Mesothelial cell of epicardium (in vitro differentiated cells): ENCODE measurements around the gene GRM8. TPM values are rescaled to one million over a fixed set of nuclear protein-coding genes. Genes with fewer than 3 reads are reported as not detected.
A peak's percentile ranks its signal among the peaks of the same experiment; 100 is the strongest.

Experiments used
- DNase-seq, 2 experiments: peaks; one replicate each; pipeline ENCODE4 v3.0.0; 2021; ENCODE audit warnings: low spot score in 2 of 2; ENCODE audit not compliant: unreplicated experiment in 2 of 2
- H3K27ac Mint-ChIP-seq: 2 replicates; pipeline ENCODE4 v1.8.0; 2021; ENCODE audit warnings: mixed read lengths
- H3K27me3 Mint-ChIP-seq: 2 replicates; pipeline ENCODE4 v1.8.0; 2021; ENCODE audit warnings: low read depth, mixed read lengths
- H3K36me3 Mint-ChIP-seq: 2 replicates; pipeline ENCODE4 v1.8.0; 2021; ENCODE audit warnings: mixed read lengths
- H3K4me1 Mint-ChIP-seq: 2 replicates; pipeline ENCODE4 v1.8.0; 2021; ENCODE audit warnings: mixed read lengths
- H3K4me3 Mint-ChIP-seq: 2 replicates; pipeline ENCODE4 v1.8.0; 2021; ENCODE audit warnings: mild to moderate bottlenecking, moderate library complexity, mixed read lengths
- H3K9me3 Mint-ChIP-seq: 2 replicates; pipeline ENCODE4 v1.8.0; 2021; ENCODE audit warnings: mixed read lengths
- total RNA-seq: library from RNA; stranded (reverse); gene quantifications from 3 replicates; pipeline ENCODE4 v1.2.1, GENCODE V29; 2021
- TF ChIP-seq, protein P1 (sequence below): fragments of 200-600 bp; sonication (generic); IDR thresholded peaks from one replicate; pipeline ENCODE4 v1.5.0; 2021; ENCODE audit warnings: antibody characterized with exemption; ENCODE audit not compliant: unreplicated experiment

The GRM8 gene
- total RNA-seq, 1 donor from 2014 or later = 1.0 TPM

- Mint-ChIP-seq H3K4me3 (no peak overlapping the region), H3K27ac (no peak overlapping the region)
- TF ChIP-seq, protein P1, sequence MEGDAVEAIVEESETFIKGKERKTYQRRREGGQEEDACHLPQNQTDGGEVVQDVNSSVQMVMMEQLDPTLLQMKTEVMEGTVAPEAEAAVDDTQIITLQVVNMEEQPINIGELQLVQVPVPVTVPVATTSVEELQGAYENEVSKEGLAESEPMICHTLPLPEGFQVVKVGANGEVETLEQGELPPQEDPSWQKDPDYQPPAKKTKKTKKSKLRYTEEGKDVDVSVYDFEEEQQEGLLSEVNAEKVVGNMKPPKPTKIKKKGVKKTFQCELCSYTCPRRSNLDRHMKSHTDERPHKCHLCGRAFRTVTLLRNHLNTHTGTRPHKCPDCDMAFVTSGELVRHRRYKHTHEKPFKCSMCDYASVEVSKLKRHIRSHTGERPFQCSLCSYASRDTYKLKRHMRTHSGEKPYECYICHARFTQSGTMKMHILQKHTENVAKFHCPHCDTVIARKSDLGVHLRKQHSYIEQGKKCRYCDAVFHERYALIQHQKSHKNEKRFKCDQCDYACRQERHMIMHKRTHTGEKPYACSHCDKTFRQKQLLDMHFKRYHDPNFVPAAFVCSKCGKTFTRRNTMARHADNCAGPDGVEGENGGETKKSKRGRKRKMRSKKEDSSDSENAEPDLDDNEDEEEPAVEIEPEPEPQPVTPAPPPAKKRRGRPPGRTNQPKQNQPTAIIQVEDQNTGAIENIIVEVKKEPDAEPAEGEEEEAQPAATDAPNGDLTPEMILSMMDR = peak; percentile 25
These were observed 462.0 kb downstream of the GRM8 start for GRCh38 chr7:126790763-126791162.

DNA sequence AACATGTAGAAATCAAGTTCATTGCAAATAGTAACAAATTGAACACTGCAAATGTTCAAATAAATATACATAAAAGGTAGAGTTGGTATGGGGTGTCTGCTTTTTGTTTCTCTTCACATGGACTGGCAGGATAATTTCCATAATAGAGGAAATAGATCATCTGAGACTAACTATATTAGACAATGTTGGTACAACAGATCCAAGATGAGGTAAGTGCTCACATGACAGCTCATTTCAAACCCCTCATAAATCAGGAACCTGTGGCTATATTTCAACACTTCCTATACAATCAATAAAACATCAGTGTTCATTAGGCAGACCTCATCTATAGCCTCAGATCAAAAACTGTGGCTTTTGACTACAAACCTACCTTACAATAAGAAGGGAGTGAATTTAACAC lies 469.1 kb downstream of the GRM8 start:
- DNase-seq = no peak
- Mint-ChIP-seq H3K27me3 (peaks cover 5% of the 10 kb centered on the region), H3K36me3 (no peaks in the 10 kb centered on the region), H3K27ac (no peak overlapping the region), H3K4me3 (no peak overlapping the region), H3K9me3 (no peaks in the 10 kb centered on the region), H3K4me1 (no peaks in the 10 kb centered on the region)
- TF ChIP-seq, protein P1 = no peak

More at GRCh38 chr7:126790763-126791162, 462.0 kb downstream of the GRM8 start:
- Mint-ChIP-seq H3K4me1 (peaks cover 4% of the 10 kb centered on the region), H3K9me3 (no peaks in the 10 kb centered on the region), H3K36me3 (no peaks in the 10 kb centered on the region), H3K27me3 (peaks cover 7% of the 10 kb centered on the region)
- DNase-seq = no peak

DNA sequence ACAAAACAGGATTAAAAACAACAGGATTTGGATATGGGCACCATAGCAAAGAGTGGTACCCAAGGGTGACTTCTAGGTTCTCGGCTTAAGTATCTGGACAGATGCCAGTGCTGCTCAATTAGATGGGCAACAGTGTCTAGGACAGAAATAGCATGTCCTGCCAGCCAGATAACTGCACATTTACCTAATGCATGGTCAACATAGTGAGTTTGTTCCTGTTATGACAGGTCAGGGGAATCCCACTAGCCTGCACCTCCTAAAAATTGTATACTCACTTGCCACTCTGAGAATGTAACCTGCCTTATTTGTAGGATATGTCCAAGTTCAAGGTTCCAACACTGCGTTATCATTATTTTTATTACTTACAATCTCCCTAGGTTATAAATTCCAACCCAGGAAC lies 471.7 kb downstream of the GRM8 start:
- no peaks in the 10 kb centered on the region for H3K36me3 Mint-ChIP-seq
- H3K4me1 Mint-ChIP-seq = no peaks in the 10 kb centered on the region
- DNase-seq = no peak
- H3K27ac Mint-ChIP-seq = no peak overlapping the region
- no peak overlapping the region for H3K4me3 Mint-ChIP-seq
- H3K27me3 Mint-ChIP-seq = peaks cover 5% of the 10 kb centered on the region
- no peaks in the 10 kb centered on the region for H3K9me3 Mint-ChIP-seq
- TF ChIP-seq, protein P1 = no peak

- Mint-ChIP-seq H3K36me3 (no peaks in the 10 kb centered on the region), H3K9me3 (no peaks in the 10 kb centered on the region), H3K27ac (no peak overlapping the region), H3K4me1 (no peaks in the 10 kb centered on the region), H3K27me3 (no peaks in the 10 kb centered on the region), H3K4me3 (no peak overlapping the region)
- TF ChIP-seq, protein P1 = no peak
- no peak for DNase-seq
These were observed 474.6 kb downstream of the GRM8 start for GRCh38 chr7:126778101-126778500.

DNA sequence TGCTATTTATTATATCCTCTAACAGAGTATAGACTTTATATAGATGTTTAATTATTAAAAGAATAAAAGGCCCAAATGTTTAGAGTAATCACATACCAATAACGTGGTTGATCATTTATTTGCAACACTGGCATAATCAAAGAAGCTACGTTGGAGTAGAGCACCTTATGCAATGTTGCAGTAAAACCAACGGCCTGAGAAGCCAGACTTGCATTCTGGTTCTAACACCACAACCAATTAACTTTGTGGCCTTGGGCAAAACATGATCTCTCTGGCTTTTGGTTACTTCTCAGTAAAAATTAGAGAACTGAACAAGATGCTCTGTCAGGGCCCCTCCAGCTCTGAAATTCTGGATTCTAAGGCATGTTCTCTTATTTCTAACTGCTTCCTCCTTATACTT lies 476.2 kb downstream of the GRM8 start:
- Mint-ChIP-seq H3K4me1 (no peaks in the 10 kb centered on the region), H3K9me3 (no peaks in the 10 kb centered on the region), H3K4me3 (no peak overlapping the region), H3K27me3 (peaks cover 1% of the 10 kb centered on the region), H3K36me3 (no peaks in the 10 kb centered on the region), H3K27ac (no peak overlapping the region)
- DNase-seq = no peak
- TF ChIP-seq, protein P1 = no peak

- no peak overlapping the region for H3K27ac Mint-ChIP-seq
These were observed 478.7 kb downstream of the GRM8 start for GRCh38 chr7:126774077-126774476.

More at GRCh38 chr7:126774077-126774476, 478.7 kb downstream of the GRM8 start:
- Mint-ChIP-seq H3K36me3 (no peaks in the 10 kb centered on the region), H3K9me3 (no peaks in the 10 kb centered on the region), H3K4me3 (no peak overlapping the region), H3K4me1 (no peaks in the 10 kb centered on the region), H3K27me3 (peaks cover 3% of the 10 kb centered on the region)
- no peak for DNase-seq
- TF ChIP-seq, protein P1 = no peak
